B cell (primary cell): Measurements from ENCODE around the gene JUNB. TPM values are rescaled to one million over a fixed set of nuclear protein-coding genes. Genes with fewer than 3 reads are reported as not detected.

ENCODE experiments used
- ATAC-seq: fragments of 200-7000 bp; cut with Tn5 transposase; one replicate; pipeline ENCODE4 v1.10.0; 2021; ENCODE audit warnings: low read depth, mild to moderate bottlenecking, moderate number of reproducible peaks, moderate library complexity
- CTCF ChIA-PET: fragments of 350-600 bp; sonication (Branson Sonifier 250); formaldehyde crosslinking; loops from one replicate; lab custom pipeline; 2021; ENCODE audit warnings: antibody characterized with exemption, inconsistent platforms; lab: Charles Lee
- POLR2A ChIA-PET: fragments of 350-600 bp; sonication (Branson Sonifier 250); formaldehyde crosslinking; loops from one replicate; lab custom pipeline; 2021; ENCODE audit warnings: antibody characterized with exemption; lab: Charles Lee
- DNase-seq: peaks from one replicate; pipeline ENCODE4 v3.0.0; 2013
- H2AFZ ChIP-seq: 2 replicates; pipeline ENCODE4 v1.6.1; 2012; ENCODE audit warnings: mild to moderate bottlenecking, low read depth, low read length; ENCODE audit not compliant: insufficient read depth, poor library complexity, severe bottlenecking
- H3K27ac ChIP-seq, 2 donors: 1 replicate in 1 of 2; 2 replicates in 1 of 2; pipeline ENCODE4 v1.5.1; 2012 to 2013; ENCODE audit warnings: low read length in 2 of 2, mild to moderate bottlenecking in 2 of 2, moderate library complexity in 1 of 2
- H3K27me3 ChIP-seq, 4 experiments: fragments of 200-600 bp in 1 of 4; sonication (generic) in 1 of 4; replicated peaks in 1 of 4; 1 replicate in 2 of 4; 2 replicates in 2 of 4; pipeline versions ENCODE4 v1.6.1 to v1.7.0; 2013 to 2016; ENCODE audit warnings: low read length in 3 of 4, mild to moderate bottlenecking in 2 of 4, mixed read lengths in 1 of 4, moderate library complexity in 1 of 4; ENCODE audit not compliant: insufficient read depth in 4 of 4, control insufficient read depth in 3 of 4; ENCODE audit errors: control extremely low read depth in 1 of 4
- H3K36me3 ChIP-seq, 2 experiments: replicated peaks in 1 of 2; 1 replicate in 1 of 2; 2 replicates in 1 of 2; pipeline versions ENCODE4 v1.6.1 to v1.7.1; 2013; ENCODE audit warnings: low read length in 1 of 2; ENCODE audit not compliant: insufficient read depth in 2 of 2, control insufficient read depth in 1 of 2; ENCODE audit errors: control extremely low read depth in 1 of 2, extremely low read depth in 1 of 2
- H3K4me1 ChIP-seq, 2 donors: fragments of 200-600 bp in 1 of 2; sonication (generic) in 1 of 2; 1 replicate in 1 of 2; 2 replicates in 1 of 2; pipeline versions ENCODE4 v1.5.1 to v1.6.1; 2013 to 2017; ENCODE audit warnings: low read length in 2 of 2; ENCODE audit not compliant: control insufficient read depth in 2 of 2, insufficient read depth in 2 of 2
- H3K4me2 ChIP-seq: replicated peaks from 2 replicates; pipeline ENCODE3; 2012; ENCODE audit warnings: mild to moderate bottlenecking, low read depth, low read length; ENCODE audit not compliant: poor library complexity, severe bottlenecking
- H3K4me3 ChIP-seq, 5 experiments: fragments of 200-600 bp in 1 of 5; sonication (generic) in 1 of 5; 1 replicate in 3 of 5; 2 replicates in 2 of 5; pipeline versions ENCODE4 v1.5.1 to v1.7.0; 2011 to 2016; ENCODE audit warnings: low read length in 4 of 5, mild to moderate bottlenecking in 4 of 5, low read depth in 2 of 5, control low read depth in 1 of 5, moderate library complexity in 1 of 5; ENCODE audit not compliant: insufficient read depth in 1 of 5; ENCODE audit errors: control extremely low read depth in 1 of 5, extremely low read depth in 1 of 5
- H3K79me2 ChIP-seq: fragments of 200-600 bp; sonication (generic); one replicate; pipeline ENCODE4 v1.6.0; 2016; ENCODE audit warnings: low read length; ENCODE audit not compliant: control insufficient read depth, insufficient read depth
- H3K9ac ChIP-seq: fragments of 200-600 bp; sonication (generic); 2 replicates; pipeline ENCODE4 v1.6.1; 2017; ENCODE audit warnings: mild to moderate bottlenecking, low read length, moderate library complexity
- H3K9me3 ChIP-seq, 3 donors: one replicate each; pipeline versions ENCODE4 v1.6.1 to v1.7.1; 2013; ENCODE audit warnings: low read length in 2 of 3; ENCODE audit not compliant: control insufficient read depth in 2 of 3, insufficient read depth in 1 of 3; ENCODE audit errors: control extremely low read depth in 1 of 3
- H4K20me1 ChIP-seq: 2 replicates; pipeline ENCODE4 v1.6.0; 2012; ENCODE audit warnings: mild to moderate bottlenecking, low read length; ENCODE audit not compliant: insufficient read depth, control insufficient read depth, poor library complexity, severe bottlenecking
- H3K27ac Mint-ChIP-seq: one replicate; pipeline ENCODE4 v1.8.0; 2021; ENCODE audit warnings: mixed read lengths
- H3K27me3 Mint-ChIP-seq: one replicate; pipeline ENCODE4 v1.8.0; 2021; ENCODE audit warnings: mixed read lengths
- H3K4me1 Mint-ChIP-seq: one replicate; pipeline ENCODE4 v1.8.0; 2021; ENCODE audit warnings: mixed read lengths
- H3K4me3 Mint-ChIP-seq: one replicate; pipeline ENCODE4 v1.8.0; 2021; ENCODE audit warnings: mixed read lengths
- H3K9me3 Mint-ChIP-seq: one replicate; pipeline ENCODE4 v1.8.0; 2022; ENCODE audit warnings: mixed read lengths; ENCODE audit not compliant: insufficient read depth
- CTCF ChIP-seq: fragments of 200-600 bp; IDR thresholded peaks from one replicate; pipeline ENCODE4 v1.8.0; 2022; ENCODE audit warnings: antibody characterized with exemption, mild to moderate bottlenecking
- EZH2 ChIP-seq: IDR thresholded peaks from 2 replicates; pipeline ENCODE4 v1.6.1; 2012; ENCODE audit warnings: borderline replicate concordance, low read depth, mild to moderate bottlenecking, moderate library complexity, low read length; ENCODE audit not compliant: insufficient read depth, poor library complexity, severe bottlenecking
- WGBS: methylation state at CpG from one replicate; pipeline ENCODE4 v1.1.5; 2013; ENCODE audit warnings: missing lambda C conversion rate; ENCODE audit not compliant: insufficient coverage; 5-methylcytosine and 5-hydroxymethylcytosine counted together
- intact Hi-C: fragments of 100-400 bp; cut with micrococcal nuclease; formaldehyde crosslinking; loops from one replicate; pipeline ENCODE4 v1.10.0; 2022
- polyA plus RNA-seq: library from polyadenylated mRNA; depleted of rRNA; stranded (reverse); fragments of >200 nt; gene quantifications from 2 replicates; pipeline ENCODE4 v1.2.3, GENCODE V29; 2012
- total RNA-seq, 2 donors: library from RNA; stranded (reverse); fragments of 120-200 nt in 1 of 2; gene quantifications; 1 replicate in 1 of 2; 2 replicates in 1 of 2; pipeline versions ENCODE4 v1.2.3 to v1.2.4, GENCODE V29; 2013 to 2022

JUNB gene
- total and polyA plus RNA-seq, 2 donors (not counting 1 experiment from before 2014, with no cell fraction given) = 206 to 4,055 TPM

GRCh38 chr19:12772323-12772722 lies 19.0 kb upstream of the JUNB start:
- Histone ChIP-seq H3K4me3 (no peak overlapping the region), H3K27me3 (no peaks in the 10 kb centered on the region), H3K4me1 (peaks cover 7 to 14% of the 10 kb centered on the region in 2 donors), H3K79me2 (peaks cover 2% of the 10 kb centered on the region), H3K4me2 (no peak overlapping the region), H4K20me1 (no peaks in the 10 kb centered on the region), H3K9me3 (no peaks in the 10 kb centered on the region), H3K36me3 (no peaks in the 10 kb centered on the region), H3K27ac (no peak overlapping the region), H2AFZ (no peak overlapping the region), H3K9ac (no peak overlapping the region)
- TF ChIP-seq EZH2 (no peak), CTCF (no peak)
- intact Hi-C loops = no loop called here
- H3K9me3 Mint-ChIP-seq = no peaks in the 10 kb centered on the region
- POLR2A ChIA-PET = no interaction called here
- H3K27me3 Mint-ChIP-seq = no peaks in the 10 kb centered on the region
- DNase-seq (no peak), ATAC-seq (no peak)
- H3K27ac Mint-ChIP-seq = no peak overlapping the region
- 95% methylated on average over 2 of the region's 4 CpGs for WGBS
- peaks cover 18% of the 10 kb centered on the region for H3K4me1 Mint-ChIP-seq
- no peak overlapping the region for H3K4me3 Mint-ChIP-seq
- CTCF ChIA-PET = interaction anchor here (1.2 to 27.9 kb wide), 3 partner anchors 10 to 76 kb away, joined by 3 to 1147 read pairs (median 353); partner anchors contain the start of genes JUNB, PRDX2, RNASEH2A and THSD8

DNA sequence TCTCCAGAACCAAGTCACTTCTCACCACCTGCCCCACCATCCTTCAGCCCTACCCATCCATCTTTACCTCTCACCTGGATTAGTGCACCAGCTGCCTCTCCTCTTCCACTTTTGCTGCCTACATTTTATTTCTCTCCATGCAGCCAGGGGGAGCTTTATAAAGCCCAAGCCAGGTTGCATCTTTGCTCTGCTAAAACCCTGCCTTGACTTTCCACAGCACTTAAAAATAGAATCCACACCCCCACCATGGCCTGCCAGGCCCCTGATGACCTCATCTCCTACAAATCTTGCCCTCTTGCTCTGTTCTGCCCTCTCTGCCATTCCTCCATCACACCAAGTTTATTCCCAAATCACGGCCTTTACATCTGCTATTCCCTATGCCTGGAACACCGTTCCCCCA lies 17.7 kb upstream of the JUNB start:
- DNase-seq (no peak), ATAC-seq (no peak)
- H3K36me3 ChIP-seq = no peaks in the 10 kb centered on the region
- ChIA-PET CTCF (interaction anchor here (1.0 to 27.9 kb wide), 5 partner anchors 7 to 86 kb away, joined by 3 to 1147 read pairs (median 22); partner anchors contain the start of genes JUNB, PRDX2, RNASEH2A and THSD8), POLR2A (interaction anchor here (6.9 kb wide), 1 partner anchor 20 kb away, joined by 233 read pairs; the partner anchor contains the start of gene JUNB)
- no peak overlapping the region for H3K9ac ChIP-seq
- no peaks in the 10 kb centered on the region for H3K9me3 ChIP-seq
- TF ChIP-seq CTCF (no peak), EZH2 (no peak)
- H4K20me1 ChIP-seq = no peaks in the 10 kb centered on the region
- peaks cover 12 to 26% of the 10 kb centered on the region in 2 donors for H3K4me1 ChIP-seq
- H3K4me3 ChIP-seq = no peak overlapping the region
- peak overlapping the region; percentile 29 for H3K4me3 Mint-ChIP-seq
- no peaks in the 10 kb centered on the region for H3K9me3 Mint-ChIP-seq
- peak overlapping the region; percentile 5 for H3K27ac Mint-ChIP-seq
- H3K4me1 Mint-ChIP-seq = peaks cover 28% of the 10 kb centered on the region
- H3K4me2 ChIP-seq = no peak overlapping the region
- intact Hi-C loops = no loop called here
- no peak overlapping the region for H3K27ac ChIP-seq
- H3K27me3 ChIP-seq = no peaks in the 10 kb centered on the region
- H3K79me2 ChIP-seq = peaks cover 2% of the 10 kb centered on the region
- no peaks in the 10 kb centered on the region for H3K27me3 Mint-ChIP-seq
- H2AFZ ChIP-seq = no peak overlapping the region
- 100% methylated on average over 2 of the region's 2 CpGs for WGBS
